ENCODE data around the gene GPR137B.

The GPR137B gene

GRCh38 chr1:236141447-236142252 is 689 bp upstream of the GPR137B start:
- Histone ChIP-seq H3K4me3 (ENCODE audit: low read depth, low read length) (peak overlapping the region; percentile 58), H3K27ac (no peak overlapping the region), H3K4me1 (peaks cover 2% of the 10 kb centered on the region), H3K36me3 (ENCODE audit: control insufficient read depth, insufficient read depth, low read length) (no peaks in the 10 kb centered on the region), H2AFZ (peak overlapping the region; percentile 70), H3K79me2 (no peaks in the 10 kb centered on the region), H3K9ac (no peak overlapping the region), H3K27me3 (ENCODE audit: control insufficient read depth, insufficient read depth, low read length) (no peaks in the 10 kb centered on the region), H3K4me2 (ENCODE audit: low read length) (peak overlapping the region; percentile 76), H3K9me3 (ENCODE audit: control insufficient read depth, low read length) (no peaks in the 10 kb centered on the region)
- TF ChIP-seq CTCF (IDR thresholded peaks at IDR 0.05), result no peak

GRCh38 chr1:236143104-236143948 is 987 bp downstream of the GPR137B start:
- H3K9ac ChIP-seq, result no peak overlapping the region
- peak overlapping the region; percentile 84 for H3K4me2 ChIP-seq (ENCODE audit: low read length)
- peak overlapping the region; percentile 88 for H2AFZ ChIP-seq
- no peaks in the 10 kb centered on the region for H3K36me3 ChIP-seq (ENCODE audit: control insufficient read depth, insufficient read depth, low read length)
- no peaks in the 10 kb centered on the region for H3K9me3 ChIP-seq (ENCODE audit: control insufficient read depth, low read length)
- TF ChIP-seq CTCF (IDR thresholded peaks at IDR 0.05), result no peak
- H3K27ac ChIP-seq, result no peak overlapping the region
- H3K79me2 ChIP-seq, result no peaks in the 10 kb centered on the region
- H3K4me1 ChIP-seq, result peaks cover 2% of the 10 kb centered on the region
- no peaks in the 10 kb centered on the region for H3K27me3 ChIP-seq (ENCODE audit: control insufficient read depth, insufficient read depth, low read length)
- peak overlapping the region; percentile 64 for H3K4me3 ChIP-seq (ENCODE audit: low read depth, low read length)

- Histone ChIP-seq H3K9ac (no peak overlapping the region), H3K4me1 (peaks cover 2% of the 10 kb centered on the region), H2AFZ (no peak overlapping the region), H3K27ac (no peak overlapping the region), H3K4me2 (ENCODE audit: low read length) (no peak overlapping the region), H3K4me3 (ENCODE audit: low read depth, low read length) (no peak overlapping the region), H3K79me2 (no peaks in the 10 kb centered on the region), H3K27me3 (ENCODE audit: control insufficient read depth, insufficient read depth, low read length) (no peaks in the 10 kb centered on the region), H3K9me3 (ENCODE audit: control insufficient read depth, low read length) (no peaks in the 10 kb centered on the region), H3K36me3 (ENCODE audit: control insufficient read depth, insufficient read depth, low read length) (no peaks in the 10 kb centered on the region)
- no peak for TF ChIP-seq CTCF (IDR thresholded peaks at IDR 0.05)
Observed at GRCh38 chr1:236144033-236144432, 1.7 kb downstream of the GPR137B start.

GRCh38 chr1:236144446-236145150 is 2.3 kb downstream of the GPR137B start:
- no peaks in the 10 kb centered on the region for H3K9me3 ChIP-seq (ENCODE audit: control insufficient read depth, low read length)
- H3K9ac ChIP-seq, result no peak overlapping the region
- H3K4me3 ChIP-seq (ENCODE audit: low read depth, low read length), result no peak overlapping the region

More at GRCh38 chr1:236144446-236145150, 2.3 kb downstream of the GPR137B start:
- Histone ChIP-seq H3K79me2 (no peaks in the 10 kb centered on the region), H3K4me1 (peaks cover 2% of the 10 kb centered on the region), H3K27ac (no peak overlapping the region), H3K27me3 (ENCODE audit: control insufficient read depth, insufficient read depth, low read length) (no peaks in the 10 kb centered on the region), H3K4me2 (ENCODE audit: low read length) (no peak overlapping the region), H2AFZ (no peak overlapping the region), H3K36me3 (ENCODE audit: control insufficient read depth, insufficient read depth, low read length) (no peaks in the 10 kb centered on the region)
- no peak for TF ChIP-seq CTCF (IDR thresholded peaks at IDR 0.05)
